ENCODE measurements around the gene SENP7. TPM values are rescaled to one million over a fixed set of nuclear protein-coding genes. Genes with fewer than 3 reads are reported as not detected.
"Not testable (repeated sequence)": the region's sequence is repeated elsewhere in the genome, so short reads cannot be mapped to it uniquely, and the experiment has no call there.

The SENP7 gene
- total RNA-seq (2014; rRNA removed; shearing (Covaris generic)), result 7.8 and 8.6 TPM in 2 replicates

GRCh38 chr3:101512646-101513418 lies at the start of gene SENP7:
TSS of gene SENP7 (minus strand) at chr3:101513212. CDS start at chr3:101513130, 82 bp downstream.
- peak; percentile 90 for DNase-seq (ENCODE audit: low read depth)

GRCh38 chr3:101561630-101562328 lies 48.8 kb upstream of the SENP7 start, which contains the start of gene TRMT10C:
TSS of gene TRMT10C (plus strand) at chr3:101561868. CDS start at chr3:101564782, 2,914 bp downstream.
- DNase-seq (ENCODE audit: low read depth), result peak; percentile 95

- no peak for DNase-seq (ENCODE audit: low read depth)
These were observed 43.1 kb upstream of the SENP7 start for GRCh38 chr3:101556064-101556463.

GRCh38 chr3:101553381-101553780 lies 40.4 kb upstream of the SENP7 start:
- DNase-seq (ENCODE audit: low read depth), result not testable (repeated sequence)

- not testable (repeated sequence) for DNase-seq (ENCODE audit: low read depth)
These were observed 38.5 kb upstream of the SENP7 start for GRCh38 chr3:101551359-101552081.

GRCh38 chr3:101549473-101549872 lies 36.5 kb upstream of the SENP7 start:
- DNase-seq (ENCODE audit: low read depth), result no peak

GRCh38 chr3:101548527-101549105 lies 35.6 kb upstream of the SENP7 start:
- no peak for DNase-seq (ENCODE audit: low read depth)

- no peak for DNase-seq (ENCODE audit: low read depth)
These were observed 31.3 kb upstream of the SENP7 start for GRCh38 chr3:101544161-101544850.

- DNase-seq (ENCODE audit: low read depth), result no peak
These were observed 29.9 kb upstream of the SENP7 start for GRCh38 chr3:101542957-101543356.

- DNase-seq (ENCODE audit: low read depth), result not testable (repeated sequence)
These were observed 23.9 kb upstream of the SENP7 start for GRCh38 chr3:101536955-101537354.

- DNase-seq (ENCODE audit: low read depth), result no peak
These were observed 23.3 kb upstream of the SENP7 start for GRCh38 chr3:101536266-101536665.

- no peak for DNase-seq (ENCODE audit: low read depth)
These were observed 22.2 kb upstream of the SENP7 start for GRCh38 chr3:101535221-101535620.

- DNase-seq (ENCODE audit: low read depth), result peak; percentile 81
These were observed 20.6 kb upstream of the SENP7 start for GRCh38 chr3:101533603-101533968.

- DNase-seq (ENCODE audit: low read depth), result no peak
These were observed 20.0 kb upstream of the SENP7 start for GRCh38 chr3:101532783-101533602.

GRCh38 chr3:101531473-101532086 lies 18.6 kb upstream of the SENP7 start:
- DNase-seq (ENCODE audit: low read depth), result peak; percentile 80

- no peak for DNase-seq (ENCODE audit: low read depth)
These were observed 17.7 kb upstream of the SENP7 start for GRCh38 chr3:101530686-101531047.

- no peak for DNase-seq (ENCODE audit: low read depth)
These were observed 17.0 kb upstream of the SENP7 start for GRCh38 chr3:101529816-101530685.

GRCh38 chr3:101527906-101528305 lies 14.9 kb upstream of the SENP7 start:
- DNase-seq (ENCODE audit: low read depth), result no peak

- DNase-seq (ENCODE audit: low read depth), result no peak
These were observed 14.4 kb upstream of the SENP7 start for GRCh38 chr3:101527441-101527840.

Data from M059J (cell line).